ENCODE results near the gene GPHA2.

The GPHA2 gene

DNA sequence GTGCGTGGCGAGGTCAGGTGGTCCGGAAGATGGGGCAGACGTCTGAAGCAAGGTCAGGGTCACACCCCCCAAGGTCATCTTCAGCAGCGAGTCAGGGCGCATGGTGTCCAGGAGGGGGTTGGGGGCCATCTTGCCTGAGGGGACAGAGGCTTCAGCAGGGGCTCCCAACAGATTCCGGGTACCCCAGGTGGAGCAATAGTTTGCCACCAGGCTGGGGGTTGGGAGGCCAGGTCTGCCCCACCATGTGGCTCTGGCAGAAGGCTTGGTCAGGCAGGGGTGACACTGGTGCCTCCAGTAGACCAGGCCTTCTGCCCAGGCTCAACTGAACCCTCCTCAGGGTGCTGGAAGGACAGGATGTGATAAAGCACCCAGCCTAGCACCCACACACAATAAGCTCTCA, 24.6 kb downstream of the GPHA2 start:
- H3K4me3 ChIP-seq (ENCODE audit: low read length) = no peak overlapping the region
- TF ChIP-seq, protein P1, sequence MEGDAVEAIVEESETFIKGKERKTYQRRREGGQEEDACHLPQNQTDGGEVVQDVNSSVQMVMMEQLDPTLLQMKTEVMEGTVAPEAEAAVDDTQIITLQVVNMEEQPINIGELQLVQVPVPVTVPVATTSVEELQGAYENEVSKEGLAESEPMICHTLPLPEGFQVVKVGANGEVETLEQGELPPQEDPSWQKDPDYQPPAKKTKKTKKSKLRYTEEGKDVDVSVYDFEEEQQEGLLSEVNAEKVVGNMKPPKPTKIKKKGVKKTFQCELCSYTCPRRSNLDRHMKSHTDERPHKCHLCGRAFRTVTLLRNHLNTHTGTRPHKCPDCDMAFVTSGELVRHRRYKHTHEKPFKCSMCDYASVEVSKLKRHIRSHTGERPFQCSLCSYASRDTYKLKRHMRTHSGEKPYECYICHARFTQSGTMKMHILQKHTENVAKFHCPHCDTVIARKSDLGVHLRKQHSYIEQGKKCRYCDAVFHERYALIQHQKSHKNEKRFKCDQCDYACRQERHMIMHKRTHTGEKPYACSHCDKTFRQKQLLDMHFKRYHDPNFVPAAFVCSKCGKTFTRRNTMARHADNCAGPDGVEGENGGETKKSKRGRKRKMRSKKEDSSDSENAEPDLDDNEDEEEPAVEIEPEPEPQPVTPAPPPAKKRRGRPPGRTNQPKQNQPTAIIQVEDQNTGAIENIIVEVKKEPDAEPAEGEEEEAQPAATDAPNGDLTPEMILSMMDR (conservative IDR thresholded peaks at IDR 0.05; ENCODE audit: low read depth, low read length) = no peak
- DNase-seq (ENCODE audit: low read depth) = no peak

DNA sequence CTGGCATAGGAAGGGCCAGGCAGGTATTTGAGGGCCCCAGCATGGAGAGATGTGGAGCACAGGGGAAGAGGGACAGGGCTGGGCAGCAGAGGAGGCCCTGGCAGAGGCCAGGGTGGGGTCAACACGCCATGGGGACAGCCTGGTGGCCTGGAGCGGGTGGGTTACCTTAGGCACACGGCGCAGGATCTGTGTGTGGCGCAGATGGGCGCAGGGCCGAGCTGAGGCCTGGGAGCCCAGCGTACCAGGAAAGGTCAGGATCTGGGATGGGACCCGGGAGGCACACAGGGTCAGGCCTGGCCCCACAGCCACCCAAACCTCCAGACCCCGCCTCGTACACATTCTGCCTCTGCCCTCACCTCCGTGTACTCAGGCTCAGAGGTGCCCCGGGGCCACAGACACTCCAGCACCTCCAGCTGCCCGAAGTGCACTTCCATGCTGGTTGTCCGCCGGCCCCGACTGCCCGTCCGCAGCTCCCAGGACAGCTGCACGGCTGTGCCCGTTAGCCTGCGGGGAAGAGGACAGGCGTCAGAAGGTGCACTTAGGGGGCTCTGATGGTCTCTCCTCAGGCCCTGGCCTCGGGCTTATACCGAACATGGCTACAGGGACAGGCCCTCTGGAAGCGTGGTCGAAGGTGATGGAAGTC, 25.1 kb downstream of the GPHA2 start:
- no peak for DNase-seq (ENCODE audit: low read depth)
- no peak overlapping the region for H3K4me3 ChIP-seq (ENCODE audit: low read length)
- TF ChIP-seq, protein P1 (conservative IDR thresholded peaks at IDR 0.05; ENCODE audit: low read depth, low read length) = no peak

DNA sequence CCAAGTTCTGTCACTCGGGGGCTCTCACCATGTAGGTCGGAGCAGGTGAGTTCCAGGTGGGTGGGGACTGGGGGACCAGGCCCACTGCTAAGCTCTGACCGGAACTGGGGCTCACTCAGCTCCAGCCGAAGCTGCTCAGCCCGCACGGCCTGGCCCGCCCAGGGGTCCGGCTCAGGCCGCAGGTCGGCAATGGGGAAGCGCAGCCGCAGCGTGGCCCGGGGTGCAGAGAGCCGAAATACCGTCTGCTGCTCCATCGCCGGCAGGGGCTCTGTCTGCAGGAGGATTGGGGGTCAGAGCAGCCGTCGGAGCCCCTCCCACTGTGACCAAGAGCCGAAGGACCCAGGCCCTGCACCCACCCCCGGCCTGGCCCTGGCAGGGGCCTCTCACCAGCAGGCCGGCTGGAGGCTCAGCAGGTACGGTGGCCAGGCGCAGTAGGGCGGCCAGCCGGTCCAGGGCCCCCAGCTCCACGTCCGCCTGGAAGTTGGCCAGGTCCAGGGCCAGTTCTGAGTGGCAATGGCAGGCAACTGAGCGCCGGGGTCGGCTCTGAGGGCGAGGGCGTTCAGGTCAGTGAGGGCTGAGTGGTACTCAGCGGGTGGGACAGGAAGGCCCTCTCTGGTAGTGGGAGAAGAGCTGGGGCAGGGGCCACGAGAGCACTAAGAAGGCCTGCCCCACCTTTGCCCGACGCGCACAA, 25.9 kb downstream of the GPHA2 start:
- TF ChIP-seq, protein P1 (conservative IDR thresholded peaks at IDR 0.05; ENCODE audit: low read depth, low read length) = no peak
- no peak for DNase-seq (ENCODE audit: low read depth)
- H3K4me3 ChIP-seq (ENCODE audit: low read length) = no peak overlapping the region

DNA sequence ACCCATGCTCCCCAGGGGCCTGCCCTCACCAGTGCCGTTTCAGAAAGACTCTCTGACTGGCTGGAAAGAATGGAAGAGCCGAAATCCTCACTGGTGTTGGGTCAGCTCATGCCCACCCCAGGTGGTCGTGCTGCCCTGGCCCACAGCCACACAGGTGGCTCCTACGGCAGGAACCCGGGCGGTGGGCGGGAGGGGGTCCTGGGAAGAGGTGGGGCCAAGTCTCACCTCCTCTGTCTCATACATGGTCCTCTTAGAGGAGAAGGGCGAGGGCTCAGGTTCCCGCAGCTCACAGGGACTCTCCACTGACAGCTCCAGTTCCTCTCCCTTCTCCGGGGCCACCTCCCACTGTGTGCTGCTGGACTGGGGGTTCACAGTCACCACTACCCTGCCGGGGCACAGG, 26.9 kb downstream of the GPHA2 start:
- no peak overlapping the region for H3K4me3 ChIP-seq (ENCODE audit: low read length)
- TF ChIP-seq, protein P1 (conservative IDR thresholded peaks at IDR 0.05; ENCODE audit: low read depth, low read length) = no peak
- DNase-seq (ENCODE audit: low read depth) = no peak

- TF ChIP-seq, protein P1 (conservative IDR thresholded peaks at IDR 0.05; ENCODE audit: low read depth, low read length) = no peak
- DNase-seq (ENCODE audit: low read depth) = no peak
Observed at GRCh38 chr11:64906314-64906635, 29.4 kb downstream of the GPHA2 start.

DNA sequence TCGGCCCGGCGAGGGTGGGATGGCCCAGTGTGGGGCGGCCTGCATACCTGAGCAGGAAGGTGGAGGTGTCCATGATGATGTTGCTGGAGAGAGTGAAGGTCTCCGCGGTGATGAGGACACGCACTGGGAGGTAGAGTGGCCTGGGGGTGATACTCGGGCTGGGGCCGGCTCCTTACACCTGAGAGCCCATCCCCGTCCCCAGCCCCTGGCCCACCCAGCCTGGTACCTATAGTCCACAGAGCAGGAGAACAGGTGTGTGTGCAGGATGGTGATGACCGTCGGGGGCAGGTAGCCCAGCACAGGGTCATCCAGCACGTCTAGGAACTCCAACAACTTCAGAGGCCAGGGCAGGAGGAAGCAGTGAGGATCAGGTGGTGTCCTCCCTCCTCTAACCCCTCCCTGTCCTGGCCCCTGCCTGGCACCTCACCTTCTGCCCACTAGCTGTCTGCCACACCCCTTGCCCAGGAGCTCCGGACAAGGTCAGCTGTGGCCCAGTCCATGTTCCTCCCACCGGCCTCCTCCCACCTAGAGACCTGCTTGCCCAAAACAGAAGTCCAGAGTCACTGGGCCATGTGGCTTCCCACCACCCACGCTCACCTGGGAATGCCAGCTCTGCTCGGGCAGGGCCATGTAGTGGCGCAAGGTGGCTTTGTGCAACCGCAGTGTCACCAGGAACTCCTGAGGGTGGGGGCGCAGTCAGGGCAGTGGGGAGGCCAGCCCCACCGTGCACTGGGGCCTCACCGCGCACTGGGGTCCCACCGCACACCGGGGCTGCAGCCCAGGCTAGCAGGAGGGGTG, 30.0 kb downstream of the GPHA2 start:
- H3K4me3 ChIP-seq (ENCODE audit: low read length) = no peak overlapping the region
- TF ChIP-seq, protein P1 (conservative IDR thresholded peaks at IDR 0.05; ENCODE audit: low read depth, low read length) = no peak
- no peak for DNase-seq (ENCODE audit: low read depth)

More at GRCh38 chr11:64906314-64906635, 29.4 kb downstream of the GPHA2 start:
- H3K4me3 ChIP-seq (ENCODE audit: low read length) = no peak overlapping the region

Data from retinal pigment epithelial cell (primary cell).